ENCODE results near the gene KRTAP16-1.

The KRTAP16-1 gene

DNA sequence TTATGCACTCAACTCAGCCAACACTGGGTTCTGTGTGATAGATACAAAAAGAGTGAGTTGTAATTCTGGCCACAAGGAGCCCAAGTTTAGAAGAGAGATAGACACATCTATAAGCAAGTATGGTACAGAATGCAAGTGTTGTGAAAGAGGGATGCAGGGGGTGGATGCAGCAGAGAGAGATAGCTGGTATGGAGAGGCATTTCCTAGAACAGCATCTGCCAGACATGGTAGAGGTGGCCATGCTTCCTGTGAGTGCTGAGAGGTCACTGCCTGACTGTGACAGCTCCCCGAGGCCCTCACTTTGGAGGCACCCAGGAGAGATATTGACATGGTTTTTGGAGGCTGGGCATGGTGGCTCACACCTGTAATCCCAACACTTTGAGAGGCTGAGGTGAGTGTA lies 2.0 kb upstream of the KRTAP16-1 start:
- TF ChIP-seq, protein P1, sequence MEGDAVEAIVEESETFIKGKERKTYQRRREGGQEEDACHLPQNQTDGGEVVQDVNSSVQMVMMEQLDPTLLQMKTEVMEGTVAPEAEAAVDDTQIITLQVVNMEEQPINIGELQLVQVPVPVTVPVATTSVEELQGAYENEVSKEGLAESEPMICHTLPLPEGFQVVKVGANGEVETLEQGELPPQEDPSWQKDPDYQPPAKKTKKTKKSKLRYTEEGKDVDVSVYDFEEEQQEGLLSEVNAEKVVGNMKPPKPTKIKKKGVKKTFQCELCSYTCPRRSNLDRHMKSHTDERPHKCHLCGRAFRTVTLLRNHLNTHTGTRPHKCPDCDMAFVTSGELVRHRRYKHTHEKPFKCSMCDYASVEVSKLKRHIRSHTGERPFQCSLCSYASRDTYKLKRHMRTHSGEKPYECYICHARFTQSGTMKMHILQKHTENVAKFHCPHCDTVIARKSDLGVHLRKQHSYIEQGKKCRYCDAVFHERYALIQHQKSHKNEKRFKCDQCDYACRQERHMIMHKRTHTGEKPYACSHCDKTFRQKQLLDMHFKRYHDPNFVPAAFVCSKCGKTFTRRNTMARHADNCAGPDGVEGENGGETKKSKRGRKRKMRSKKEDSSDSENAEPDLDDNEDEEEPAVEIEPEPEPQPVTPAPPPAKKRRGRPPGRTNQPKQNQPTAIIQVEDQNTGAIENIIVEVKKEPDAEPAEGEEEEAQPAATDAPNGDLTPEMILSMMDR (conservative IDR thresholded peaks at IDR 0.05; ENCODE audit: low read depth, low read length): no peak
- no peak overlapping the region for H3K4me3 ChIP-seq (ENCODE audit: low read length)
- no peak for DNase-seq (ENCODE audit: low read depth)

DNA sequence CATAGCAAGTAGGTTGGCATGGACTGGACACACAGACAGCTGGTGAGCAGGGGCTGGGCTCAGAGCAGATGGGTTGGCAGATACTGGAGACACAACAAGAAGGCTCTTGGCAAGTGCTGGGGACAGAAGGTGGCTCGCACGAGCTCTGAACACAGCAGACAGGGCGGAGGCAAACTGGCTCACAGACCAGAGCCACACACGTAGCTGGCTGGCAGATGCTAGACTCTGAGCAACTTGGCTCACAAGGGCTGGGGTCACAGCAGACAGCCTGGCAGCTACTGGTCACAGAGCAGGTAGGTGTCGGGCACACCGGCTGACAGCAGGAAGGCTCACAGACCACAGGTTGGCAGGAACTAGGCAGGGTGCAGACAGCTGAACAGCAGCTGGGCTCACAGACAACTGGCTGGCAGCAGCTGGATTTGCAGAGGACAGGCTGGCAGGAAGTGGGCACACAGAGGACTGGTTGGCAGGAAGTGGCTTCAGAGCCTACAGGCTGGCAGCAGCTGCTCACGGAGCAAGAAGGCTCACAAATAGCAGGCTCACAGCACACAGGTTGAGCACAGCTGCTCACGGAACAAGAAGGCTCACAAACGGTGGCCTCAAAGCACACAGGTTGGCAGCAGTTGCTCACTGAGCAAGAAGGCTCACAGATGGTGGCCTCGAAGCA lies 725 bp downstream of the KRTAP16-1 start:
- DNase-seq (ENCODE audit: low read depth): no peak
- no peak overlapping the region for H3K4me3 ChIP-seq (ENCODE audit: low read length)
- TF ChIP-seq, protein P1 (conservative IDR thresholded peaks at IDR 0.05; ENCODE audit: low read depth, low read length): no peak

GRCh38 chr17:41307647-41308046 lies 1.5 kb downstream of the KRTAP16-1 start:
- H3K4me3 ChIP-seq (ENCODE audit: low read length): no peak overlapping the region
- TF ChIP-seq, protein P1 (conservative IDR thresholded peaks at IDR 0.05; ENCODE audit: low read depth, low read length): no peak
- DNase-seq (ENCODE audit: low read depth): no peak

DNA sequence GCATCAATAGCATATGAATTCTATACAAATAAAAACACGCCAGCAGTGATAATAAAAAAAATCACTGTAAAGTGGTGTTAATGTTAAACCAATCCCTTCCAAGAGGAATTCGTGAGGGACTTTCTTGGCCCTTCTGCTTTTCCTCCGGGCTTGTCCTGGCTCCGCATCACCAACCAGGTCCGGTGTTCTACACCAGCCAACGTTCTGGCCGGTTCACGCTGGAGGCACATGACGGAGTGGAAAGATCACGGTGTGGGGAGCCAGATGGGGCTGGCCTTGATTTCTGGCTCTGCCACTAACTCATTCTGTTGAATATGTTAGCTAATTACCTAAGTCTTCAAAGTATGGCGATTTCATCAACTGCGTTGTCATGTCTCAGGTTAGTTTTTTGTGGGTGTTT lies 5.0 kb downstream of the KRTAP16-1 start:
- no peak overlapping the region for H3K4me3 ChIP-seq (ENCODE audit: low read length)
- no peak for DNase-seq (ENCODE audit: low read depth)
- TF ChIP-seq, protein P1 (conservative IDR thresholded peaks at IDR 0.05; ENCODE audit: low read depth, low read length): no peak

GRCh38 chr17:41302981-41303380 lies 6.1 kb downstream of the KRTAP16-1 start:
- no peak overlapping the region for H3K4me3 ChIP-seq (ENCODE audit: low read length)
- DNase-seq (ENCODE audit: low read depth): no peak
- TF ChIP-seq, protein P1 (conservative IDR thresholded peaks at IDR 0.05; ENCODE audit: low read depth, low read length): no peak

DNA sequence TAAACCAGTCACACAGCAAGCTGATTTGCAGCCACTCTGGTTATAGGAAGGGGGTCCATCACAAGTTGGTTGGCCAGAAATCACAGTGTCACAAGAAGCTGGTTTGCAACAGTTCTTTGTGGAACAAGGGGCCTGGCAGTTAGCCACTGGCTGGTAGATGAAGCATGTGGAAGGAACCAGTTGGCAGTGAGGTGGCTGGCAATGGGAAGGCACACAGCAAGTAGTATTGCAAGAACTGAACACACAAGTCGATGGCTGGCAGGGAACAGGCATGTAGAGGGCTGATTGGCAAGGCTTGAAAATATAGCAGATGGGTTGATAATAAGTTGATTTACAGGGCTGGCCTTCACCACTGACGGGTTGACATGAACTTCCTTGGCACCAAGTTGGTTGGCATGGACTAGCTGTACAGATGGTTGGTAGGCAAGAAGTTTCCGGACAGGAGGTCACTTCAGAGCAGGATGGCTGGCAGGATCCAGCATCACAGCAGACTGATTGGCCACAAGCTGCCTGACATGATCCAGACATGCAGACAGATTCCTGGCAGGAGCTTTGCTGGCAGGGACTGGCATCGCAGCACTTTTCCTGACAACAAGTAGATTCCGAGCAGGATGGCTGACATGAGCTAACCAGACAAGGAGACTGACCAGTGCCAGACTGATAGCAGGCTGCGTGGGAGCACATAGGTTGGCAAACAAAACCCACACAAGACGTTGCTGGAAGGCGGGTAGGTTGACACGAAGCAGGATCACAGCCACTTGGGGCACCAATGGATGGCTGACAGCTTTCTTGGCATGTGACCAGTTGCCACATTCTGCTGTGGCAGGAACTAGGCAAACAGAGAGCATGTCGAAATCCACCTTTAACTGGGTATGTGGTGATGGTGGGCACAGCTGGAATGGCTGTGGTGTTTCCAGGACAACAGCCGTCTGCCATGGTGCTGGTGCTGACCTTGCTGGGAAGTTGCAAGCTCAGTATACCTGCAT lies 6.9 kb downstream of the KRTAP16-1 start, which contains the start of gene KRTAP29-1:
TSS of gene KRTAP29-1 (minus strand) at position 936 of the 986 bp plus-strand sequence. CDS start at position 936, 0 bp downstream.
- H3K4me3 ChIP-seq (ENCODE audit: low read length): no peak within 1 kb of the TSS
- no peak for DNase-seq (ENCODE audit: low read depth)
- TF ChIP-seq, protein P1 (conservative IDR thresholded peaks at IDR 0.05; ENCODE audit: low read depth, low read length): no peak

Data from retinal pigment epithelial cell (primary cell).